ENCODE data around the gene EFCAB6. TPM values are rescaled to one million over a fixed set of nuclear protein-coding genes. Genes with fewer than 3 reads are reported as not detected.

Gene EFCAB6
- total and polyA plus RNA-seq, 2 of the 4 experiments (the other 2 are of a cell fraction): 0.44 to 1.1 TPM

GRCh38 chr22:43505896-43506295, 306.2 kb downstream of the EFCAB6 start:
- DNase-seq (no peak), ATAC-seq (ENCODE audit: low read depth) (no peak)
- H3K27ac ChIP-seq (ENCODE audit: insufficient read depth, low read length): no peak overlapping the region
- no peak overlapping the region for H2BK120ac ChIP-seq (ENCODE audit: low read depth, low read length)
- dilution Hi-C loops (cut with HindIII; ENCODE audit: low sequenced_read_pairs, unreplicated experiment): no loop called here
- no peak overlapping the region for H3K4ac ChIP-seq (ENCODE audit: low read depth, low read length)
- no peak overlapping the region for H3K9ac ChIP-seq (ENCODE audit: low read depth, low read length)
- H2BK20ac ChIP-seq (ENCODE audit: low read depth, low read length): no peak overlapping the region
- no peak overlapping the region for H4K8ac ChIP-seq (ENCODE audit: low read depth in 2 of 2, low read length in 2 of 2)
- BruUV-seq (replicated peaks): no TSS peak
- no peaks in the 10 kb centered on the region for H3K79me1 ChIP-seq (ENCODE audit: low read depth in 1 of 2, low read length in 2 of 2)
- H3K56ac ChIP-seq (ENCODE audit: extremely low read depth, insufficient read depth, low read length): no peak overlapping the region
- POLR2A ChIA-PET (ENCODE audit: unreplicated experiment): no interaction called here
- H3K4me3 ChIP-seq (ENCODE audit: insufficient read depth, low read depth, low read length): no peak overlapping the region
- no peak overlapping the region for H3K14ac ChIP-seq (replicated peaks; ENCODE audit: low read depth, low read length)
- no peak overlapping the region for H4K5ac ChIP-seq (ENCODE audit: low read depth, low read length)
- H2AFZ ChIP-seq (replicated peaks; ENCODE audit: low read length, poor library complexity): no peak overlapping the region
- no peak overlapping the region for H3K4me2 ChIP-seq (ENCODE audit: low read depth, low read length)
- in situ Hi-C loops (cut with MboI; ENCODE audit: low sequenced_read_pairs): no loop called here
- H3K36me3 ChIP-seq (ENCODE audit: control insufficient read depth, insufficient read depth, low read length): no peaks in the 10 kb centered on the region
- H3K27me3 ChIP-seq (ENCODE audit: control insufficient read depth, insufficient read depth, low read length): no peaks in the 10 kb centered on the region
- H2AK9ac ChIP-seq (replicated peaks; ENCODE audit: low read depth, low read length, poor library complexity): no peak overlapping the region
- H2AK5ac ChIP-seq (ENCODE audit: low read depth, low read length): no peak overlapping the region
- H3K9me3 ChIP-seq (ENCODE audit: control insufficient read depth, insufficient read depth, low read length): peaks cover 24% of the 10 kb centered on the region
- H2BK5ac ChIP-seq (ENCODE audit: low read depth, low read length, poor library complexity, severe bottlenecking): no peak overlapping the region
- H4K20me1 ChIP-seq (ENCODE audit: insufficient read depth, low read length): no peaks in the 10 kb centered on the region
- H3K18ac ChIP-seq (ENCODE audit: low read depth, low read length): no peak overlapping the region
- no CpG with 5 or more reads among the region's 8 CpGs for WGBS, 2 experiments (ENCODE audit: extremely low coverage in 2 of 2, insufficient read length in 1 of 2)
- H3K9me1 ChIP-seq (ENCODE audit: insufficient read depth, low read length): no peaks in the 10 kb centered on the region
- TF ChIP-seq USF2 (IDR thresholded peaks at IDR 0.05; ENCODE audit: low read depth, low read length): no peak
- no peak for TF ChIP-seq FOS (IDR thresholded peaks at IDR 0.05; ENCODE audit: low read depth, low read length)
- no peak for TF ChIP-seq MAFK (IDR thresholded peaks at IDR 0.05; ENCODE audit: low read depth, low read length)
- no peak for TF ChIP-seq CEBPB (IDR thresholded peaks at IDR 0.05; ENCODE audit: low read depth, low read length)
- no peak for TF ChIP-seq NFE2L2 (IDR thresholded peaks at IDR 0.05; ENCODE audit: low read depth, low read length)
- TF ChIP-seq RCOR1 (IDR thresholded peaks at IDR 0.05; ENCODE audit: insufficient replicate concordance, low read length): no peak
- TF ChIP-seq RFX5 (IDR thresholded peaks at IDR 0.05; ENCODE audit: low read depth, low read length): no peak
- TF ChIP-seq CHD1 (IDR thresholded peaks at IDR 0.05; ENCODE audit: low read depth, low read length): no peak
- TF ChIP-seq MXI1 (IDR thresholded peaks at IDR 0.05; ENCODE audit: borderline replicate concordance, low read depth, low read length): no peak
- no peak for TF ChIP-seq MAZ (IDR thresholded peaks at IDR 0.05; ENCODE audit: borderline replicate concordance, low read depth, low read length)
- no peak for TF ChIP-seq RAD21 (IDR thresholded peaks at IDR 0.05; ENCODE audit: low read length)
- no peak for TF ChIP-seq ELK1 (IDR thresholded peaks at IDR 0.05; ENCODE audit: borderline replicate concordance, low read depth, low read length)
- no peak for TF ChIP-seq POLR2A (IDR thresholded peaks at IDR 0.05; ENCODE audit: low read depth, low read length)
- TF ChIP-seq BHLHE40 (IDR thresholded peaks at IDR 0.05; ENCODE audit: low read depth, low read length): no peak
- TF ChIP-seq SMC3 (IDR thresholded peaks at IDR 0.05; ENCODE audit: low read depth, low read length): no peak
- no peak for TF ChIP-seq CTCF (conservative IDR thresholded peaks at IDR 0.05; ENCODE audit: low read depth, low read length)
- H3K23ac ChIP-seq (ENCODE audit: low read depth, low read length): no peak overlapping the region
- no peak overlapping the region for H2BK15ac ChIP-seq (ENCODE audit: low read depth, low read length)
- no peaks in the 10 kb centered on the region for H3K4me1 ChIP-seq (ENCODE audit: control insufficient read depth, insufficient read depth, low read length)
- no peak overlapping the region for H4K91ac ChIP-seq (ENCODE audit: insufficient read depth, low read depth, low read length)
- intact Hi-C loops (cut with micrococcal nuclease): no loop called here
- CTCF ChIA-PET: no interaction called here
